Activated CD4-positive, CD25-positive, alpha-beta regulatory T cell treated with anti-CD3 and anti-CD28 coated beads, Interleukin-2, amount 50 U/mL, for 16 hours (primary cell): ENCODE measurements around the gene KYAT1.

ENCODE experiments used
- DNase-seq: peaks from one replicate; pipeline ENCODE4 v3.0.0-alpha.2; 2020; ENCODE audit warnings: low read depth, low spot score

KYAT1 gene

DNA sequence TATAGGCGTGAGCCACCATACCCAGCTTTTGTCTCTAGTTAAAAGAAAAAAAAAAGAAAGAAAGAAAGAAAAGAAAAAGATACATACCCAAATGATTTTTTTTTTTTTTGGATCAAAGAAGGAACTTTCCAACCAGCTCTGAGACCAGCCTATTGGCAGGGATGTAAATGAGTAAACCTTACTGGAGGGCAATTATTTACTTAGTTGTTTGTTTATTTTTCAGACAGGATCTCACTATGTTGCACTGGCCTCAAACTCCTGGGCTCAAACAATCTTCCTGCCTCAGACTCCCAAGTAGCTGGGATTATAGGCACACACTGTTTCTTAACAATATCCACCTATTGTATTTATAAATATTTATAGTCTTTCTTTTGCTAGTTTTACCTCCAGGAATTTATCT is 41.2 kb downstream of the KYAT1 start:
- no peak for DNase-seq

DNA sequence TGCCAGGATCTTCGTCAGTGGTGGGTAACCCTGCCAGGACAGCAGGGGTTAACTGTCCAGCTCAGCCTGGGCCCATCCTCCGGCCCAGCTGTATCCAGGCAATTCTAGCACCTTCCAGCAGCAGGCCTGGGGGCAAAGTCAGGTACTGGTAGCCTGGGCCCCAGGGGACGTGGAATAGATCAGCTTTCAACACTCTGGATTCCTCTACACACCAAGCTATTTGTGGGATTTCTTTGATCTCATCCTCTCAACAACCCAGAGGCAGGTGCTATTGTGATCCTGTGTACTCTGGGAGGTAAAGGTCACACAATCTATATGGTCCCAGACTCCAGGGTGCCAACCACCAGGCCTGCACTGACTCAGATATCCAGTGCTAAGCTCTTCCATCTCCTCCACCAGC is 43.4 kb downstream of the KYAT1 start:
- DNase-seq = no peak

DNA sequence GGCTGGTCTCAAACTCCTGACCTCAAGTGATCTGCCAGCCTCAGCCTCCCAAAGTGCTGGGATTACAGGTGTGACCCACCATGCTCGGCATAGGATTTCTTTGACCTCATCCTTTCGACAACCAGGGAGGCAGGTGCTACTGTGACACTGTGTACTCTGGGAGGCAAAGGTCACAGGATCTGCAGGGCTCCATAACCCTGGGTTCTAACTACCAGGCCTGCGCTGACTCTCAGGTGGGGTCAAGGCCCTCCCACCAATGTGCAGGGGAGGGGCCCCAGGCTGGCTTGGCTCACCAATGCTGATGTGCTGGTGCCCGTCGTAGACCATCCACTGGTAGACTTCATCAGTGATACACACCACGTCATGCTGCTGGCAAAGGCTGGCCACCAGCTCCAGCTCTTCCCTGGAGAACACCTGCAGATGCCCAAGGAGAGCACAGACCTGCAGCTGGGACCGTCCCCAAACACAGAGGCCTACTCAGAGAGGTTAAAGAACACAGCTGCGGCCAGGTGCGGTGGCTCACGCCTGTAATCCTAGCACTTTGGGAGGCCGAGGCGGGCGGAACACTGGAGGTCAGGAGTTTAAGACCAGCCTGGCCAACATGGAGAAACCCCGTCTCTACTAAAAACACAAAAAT is 45.1 kb downstream of the KYAT1 start:
- DNase-seq = no peak

DNA sequence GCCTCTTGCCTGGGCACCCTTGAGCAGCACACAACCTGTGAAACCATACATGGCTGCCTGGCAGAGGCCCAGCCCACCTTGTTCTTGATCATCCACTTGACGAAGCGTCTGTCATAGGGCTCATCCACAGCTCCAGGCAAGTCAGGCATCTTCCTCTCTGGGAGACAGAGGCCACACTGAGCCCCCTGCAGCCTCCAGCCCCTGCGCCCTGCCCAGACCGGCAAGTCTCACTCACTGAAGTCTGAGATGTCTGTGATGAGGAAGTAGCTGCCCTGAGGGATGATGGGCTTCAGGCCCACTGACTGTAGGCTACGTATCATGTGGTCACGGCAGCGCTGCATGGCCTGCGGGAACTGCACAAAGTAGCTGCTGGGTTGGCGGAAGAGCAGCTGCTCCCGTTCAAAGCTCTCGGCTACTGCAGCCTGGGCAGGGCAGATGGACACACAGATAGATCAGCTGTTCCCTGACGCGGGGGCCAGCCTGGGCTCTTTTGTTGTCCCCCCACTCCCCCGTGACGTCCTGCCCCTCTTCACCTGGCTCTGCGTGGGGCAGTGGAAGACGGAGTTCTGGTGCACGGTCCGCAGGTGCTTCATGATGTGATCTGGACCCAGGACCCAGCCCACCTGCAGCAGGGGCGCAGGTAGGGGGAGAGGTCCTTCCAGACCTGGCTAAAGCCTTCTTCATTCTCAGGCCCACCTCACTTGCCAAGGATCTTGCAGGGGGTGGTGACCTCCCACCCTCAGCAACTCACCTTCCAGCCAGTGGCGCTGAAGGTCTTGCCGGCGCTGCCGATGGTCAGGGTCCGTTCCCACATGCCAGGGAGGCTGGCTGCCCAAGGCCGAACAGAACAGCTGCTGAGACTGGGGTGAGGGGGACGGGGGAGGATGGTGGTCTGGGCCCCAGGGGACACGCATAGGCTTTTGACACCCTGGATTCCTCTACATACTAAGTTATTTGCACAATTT is 46.2 kb downstream of the KYAT1 start:
- DNase-seq = no peak

DNA sequence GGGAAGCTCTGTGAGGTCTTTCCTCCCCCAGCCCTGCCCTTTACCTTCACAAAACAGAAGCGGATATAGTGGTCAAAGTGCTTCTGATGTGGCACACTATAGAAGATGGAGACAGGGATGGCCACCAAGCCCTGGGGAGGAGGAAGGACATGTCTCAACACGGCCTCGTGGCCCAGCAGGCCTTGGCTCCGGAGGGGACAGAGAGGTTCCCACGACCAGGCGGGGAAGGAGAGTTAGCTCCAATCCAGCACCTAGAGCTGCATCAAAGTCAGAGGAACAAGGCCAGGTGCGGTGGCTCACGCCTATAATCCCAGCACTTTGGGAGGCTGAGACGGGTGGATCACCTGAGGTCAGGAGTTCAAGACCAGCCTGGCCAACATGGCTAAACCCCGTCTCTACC is 48.1 kb downstream of the KYAT1 start:
- DNase-seq = no peak

DNA sequence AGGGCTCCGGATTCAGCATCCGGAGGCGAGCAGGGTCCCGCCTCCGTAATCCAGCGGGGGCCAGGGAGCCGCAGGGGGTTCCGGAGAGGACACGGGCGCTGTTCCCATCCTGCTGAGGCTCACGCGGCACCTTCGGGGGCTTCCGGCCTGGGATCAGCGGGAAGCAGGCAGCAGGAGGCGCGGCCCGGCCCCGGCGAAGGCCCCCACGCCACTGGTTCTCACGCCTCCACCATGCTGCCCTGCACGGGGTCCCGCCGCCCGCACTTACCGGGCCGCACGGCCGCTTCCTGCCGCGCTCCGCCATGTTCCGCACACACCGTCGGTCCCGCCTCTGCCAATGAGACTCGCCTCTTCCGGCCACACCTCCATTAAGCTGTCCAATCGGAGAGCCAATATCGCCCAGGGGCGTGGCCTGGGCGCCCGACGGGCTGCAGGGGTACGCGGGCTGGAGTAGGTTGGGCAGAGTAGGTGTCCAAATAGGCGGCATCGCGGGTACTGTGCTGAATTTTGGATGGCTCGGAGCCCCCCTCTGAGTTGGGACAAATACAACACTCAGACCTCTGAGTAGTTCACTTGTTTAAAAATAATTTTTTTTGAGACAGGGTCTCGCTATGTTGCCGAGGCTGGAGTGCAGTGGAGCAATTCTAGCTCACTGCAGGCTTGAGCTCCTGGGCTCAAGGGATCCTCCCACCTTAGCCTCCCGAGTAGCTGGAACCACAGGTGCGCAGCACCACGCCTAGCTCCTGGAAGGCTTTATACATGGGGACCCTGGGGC is 52.1 kb downstream of the KYAT1 start, which contains the start of gene SPOUT1:
SPOUT1 (minus strand) TSS at position 318 of the 775 bp plus-strand sequence; CDS start at position 304, 14 bp downstream.
- DNase-seq = peak; percentile 91

DNA sequence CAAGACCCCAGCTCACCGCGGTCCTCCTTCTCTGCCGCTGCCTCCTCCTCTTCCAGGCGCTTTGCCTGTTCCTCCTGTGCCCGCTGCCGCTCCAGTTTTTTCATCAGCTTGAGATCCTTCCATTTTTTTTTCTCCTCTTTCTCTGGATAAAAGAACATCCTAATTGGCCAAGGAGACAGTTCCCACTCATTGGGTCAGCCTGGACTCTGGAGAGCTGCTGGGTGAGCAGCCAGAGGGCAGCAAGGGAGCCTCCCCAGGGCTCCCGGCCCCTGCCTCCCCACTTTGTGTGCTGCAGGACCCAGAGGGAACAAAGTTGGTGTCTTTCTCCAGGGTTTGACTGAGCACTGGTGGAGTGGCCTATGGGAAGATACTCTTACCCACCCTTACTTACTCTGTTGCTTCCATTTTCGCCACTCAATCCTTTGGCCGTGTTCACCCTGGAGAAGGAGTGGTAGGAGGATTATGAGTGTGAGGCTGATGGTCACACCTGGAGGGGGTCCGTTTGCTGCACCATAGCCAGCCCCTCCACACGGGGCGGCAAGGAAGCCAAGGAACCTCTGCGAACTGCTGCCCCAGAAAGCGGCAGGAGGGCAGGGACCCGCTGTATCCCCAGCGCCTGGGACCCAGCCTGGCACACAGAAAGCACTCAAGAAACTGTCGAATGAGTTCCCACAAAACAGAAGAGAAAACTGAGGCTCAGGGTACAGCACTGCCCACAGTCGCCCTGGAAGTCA is 52.9 kb downstream of the KYAT1 start:
- no peak for DNase-seq

DNA sequence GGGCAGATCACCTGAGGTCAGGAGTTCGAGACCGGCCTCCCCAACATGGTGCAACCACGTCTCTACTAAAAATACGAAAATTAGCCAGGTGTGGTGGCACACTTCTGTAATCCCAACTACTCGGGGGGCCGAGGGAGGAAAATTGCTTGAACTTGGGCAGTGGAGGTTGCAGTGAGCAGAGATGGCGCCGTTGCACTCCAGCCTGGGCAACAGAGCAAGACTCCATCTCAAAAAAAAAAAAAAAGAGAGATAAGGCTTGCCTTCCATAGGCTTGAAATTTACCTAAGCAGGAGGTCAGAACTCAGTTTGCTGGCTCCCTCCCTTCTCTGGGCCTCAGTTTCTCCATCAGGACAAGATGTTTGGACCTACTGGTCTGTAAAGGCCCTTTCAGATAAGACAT is 53.5 kb downstream of the KYAT1 start:
- no peak for DNase-seq

DNA sequence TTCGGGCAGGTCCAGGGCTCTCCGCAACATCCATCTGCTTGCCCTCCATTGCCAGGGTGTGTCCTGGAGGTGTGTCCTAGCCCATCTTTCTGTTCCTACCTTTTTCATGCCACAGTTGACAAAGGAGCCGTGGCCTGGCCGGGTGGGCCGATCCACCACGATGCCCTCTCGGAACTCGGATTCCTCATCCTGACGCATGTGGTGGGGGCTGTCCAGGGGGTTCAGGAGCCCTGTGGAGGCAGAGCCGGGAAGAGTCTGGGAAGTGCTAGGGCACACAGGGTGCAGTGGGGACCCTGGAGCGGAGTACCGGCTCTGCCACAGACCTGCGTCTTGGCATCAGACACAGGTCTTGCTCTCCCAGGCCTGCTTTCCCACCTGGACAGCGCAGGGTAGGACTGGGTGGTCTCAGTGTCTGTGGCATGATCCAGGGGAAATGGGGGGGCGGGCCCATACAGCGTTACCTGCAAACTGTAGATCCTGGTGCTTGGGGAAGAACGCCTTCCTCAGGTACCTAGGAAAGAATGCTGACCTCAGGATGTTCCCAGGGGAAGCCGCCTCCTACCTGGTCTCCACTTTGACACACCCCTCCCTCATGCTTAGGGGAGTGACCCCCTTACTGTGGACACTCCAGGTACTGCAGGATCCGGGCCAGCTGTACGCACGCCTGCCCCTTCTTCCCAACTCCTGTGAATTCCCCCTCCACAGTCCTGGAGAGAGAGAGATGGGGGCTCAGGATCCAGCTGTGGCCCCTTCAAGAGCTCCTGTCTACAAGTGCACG is 55.6 kb downstream of the KYAT1 start:
- DNase-seq = no peak

DNA sequence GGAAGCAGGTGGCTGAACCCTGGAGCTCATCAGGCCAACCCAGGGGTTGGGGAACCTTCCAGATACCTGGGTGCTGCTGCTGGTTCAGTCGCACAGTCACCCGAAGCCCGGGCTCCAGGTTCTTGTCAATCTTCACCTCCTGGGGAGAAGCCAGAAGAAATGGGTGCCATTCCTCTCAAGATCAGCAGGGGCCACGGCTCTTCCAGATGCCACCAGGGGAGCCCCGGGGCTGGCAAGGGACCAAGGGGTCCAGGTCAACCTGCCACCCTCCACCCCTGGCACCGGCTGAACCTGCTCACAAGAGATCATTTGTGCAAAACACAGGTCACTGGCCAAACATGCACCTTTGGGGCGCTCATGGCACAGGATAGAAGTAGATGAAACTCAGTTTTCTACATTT is 56.8 kb downstream of the KYAT1 start:
- no peak for DNase-seq

DNA sequence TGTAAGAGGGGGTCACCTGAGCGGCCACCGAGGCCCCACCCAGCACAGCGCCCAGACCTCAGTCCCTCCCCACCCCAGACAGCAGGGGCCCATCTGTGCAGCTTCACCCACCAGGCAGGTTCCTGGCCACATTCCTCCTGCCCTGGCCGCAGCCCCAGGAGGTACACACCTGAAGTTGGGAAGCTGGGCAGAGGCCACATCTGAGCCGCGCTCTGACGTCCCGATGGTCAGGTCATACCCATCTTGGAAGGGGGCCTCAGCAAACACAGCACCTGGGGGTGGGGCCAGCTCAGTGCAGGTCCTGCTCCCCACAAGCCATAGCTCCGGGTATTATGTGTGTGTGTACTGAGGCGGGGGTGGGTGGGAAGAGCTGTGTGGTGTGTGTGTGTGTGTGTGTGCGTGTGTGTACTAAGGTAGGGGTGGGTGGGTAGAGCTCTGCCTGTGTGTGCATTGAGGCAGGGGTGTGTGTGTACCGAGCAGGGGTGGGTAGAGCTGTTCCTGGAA is 57.8 kb downstream of the KYAT1 start:
- no peak for DNase-seq

DNA sequence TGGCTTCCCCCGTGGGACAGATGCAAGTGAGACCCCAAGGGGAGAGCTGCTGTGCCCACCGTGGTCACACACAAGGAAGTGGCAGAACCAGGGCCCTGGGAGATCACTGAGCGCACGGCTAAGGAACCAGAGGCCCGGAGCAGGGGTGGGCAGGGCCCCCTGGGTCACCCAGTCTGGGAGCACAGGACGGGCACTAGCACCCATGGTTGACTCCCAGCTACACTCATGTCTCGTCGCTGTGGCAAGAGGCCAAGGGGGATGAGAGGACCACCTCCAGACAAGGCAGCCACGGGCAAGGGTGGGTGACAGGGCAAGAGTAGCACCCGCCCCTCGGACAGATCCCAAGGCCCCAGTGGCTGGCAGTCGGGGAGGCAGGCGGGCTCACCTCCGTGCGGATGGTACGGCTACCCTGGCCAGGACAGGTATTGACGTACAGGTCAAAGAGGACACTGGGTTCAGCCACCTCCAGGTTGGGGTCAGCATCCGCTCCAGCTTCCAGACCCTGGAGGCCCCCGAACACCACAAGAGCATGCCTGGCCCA is 58.3 kb downstream of the KYAT1 start:
- DNase-seq = no peak

DNA sequence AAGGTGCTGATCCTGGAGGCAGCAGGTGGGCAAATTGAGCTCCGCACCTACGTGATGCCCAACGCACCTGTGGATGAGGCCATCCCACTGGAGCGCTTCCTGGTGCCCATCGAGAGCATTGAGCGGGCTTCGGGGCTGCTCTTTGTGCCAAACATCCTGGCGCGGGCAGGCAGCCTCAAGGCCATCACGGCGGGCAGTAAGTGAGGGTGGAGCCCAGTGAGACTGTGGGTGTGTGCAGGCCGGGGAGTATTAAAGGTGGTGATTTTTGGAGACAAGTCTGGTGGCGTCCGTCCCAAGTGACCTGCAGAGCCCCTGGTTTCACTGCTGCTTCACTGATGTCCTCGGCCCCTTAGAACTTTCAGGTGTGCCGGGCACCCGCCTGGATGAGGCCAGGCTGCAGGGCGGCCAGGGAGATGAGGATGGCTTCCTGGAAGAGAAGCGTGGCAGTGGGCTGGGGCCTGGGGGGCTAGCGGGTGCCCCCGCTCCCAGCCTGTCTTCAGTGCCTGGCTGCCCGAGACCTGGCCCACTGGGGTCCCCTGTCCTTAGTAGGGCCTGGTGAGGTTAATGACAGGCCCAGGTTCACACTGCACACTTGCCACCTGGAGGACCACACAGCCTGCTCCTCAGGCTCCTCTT is 59.2 kb downstream of the KYAT1 start:
- no peak for DNase-seq

DNA sequence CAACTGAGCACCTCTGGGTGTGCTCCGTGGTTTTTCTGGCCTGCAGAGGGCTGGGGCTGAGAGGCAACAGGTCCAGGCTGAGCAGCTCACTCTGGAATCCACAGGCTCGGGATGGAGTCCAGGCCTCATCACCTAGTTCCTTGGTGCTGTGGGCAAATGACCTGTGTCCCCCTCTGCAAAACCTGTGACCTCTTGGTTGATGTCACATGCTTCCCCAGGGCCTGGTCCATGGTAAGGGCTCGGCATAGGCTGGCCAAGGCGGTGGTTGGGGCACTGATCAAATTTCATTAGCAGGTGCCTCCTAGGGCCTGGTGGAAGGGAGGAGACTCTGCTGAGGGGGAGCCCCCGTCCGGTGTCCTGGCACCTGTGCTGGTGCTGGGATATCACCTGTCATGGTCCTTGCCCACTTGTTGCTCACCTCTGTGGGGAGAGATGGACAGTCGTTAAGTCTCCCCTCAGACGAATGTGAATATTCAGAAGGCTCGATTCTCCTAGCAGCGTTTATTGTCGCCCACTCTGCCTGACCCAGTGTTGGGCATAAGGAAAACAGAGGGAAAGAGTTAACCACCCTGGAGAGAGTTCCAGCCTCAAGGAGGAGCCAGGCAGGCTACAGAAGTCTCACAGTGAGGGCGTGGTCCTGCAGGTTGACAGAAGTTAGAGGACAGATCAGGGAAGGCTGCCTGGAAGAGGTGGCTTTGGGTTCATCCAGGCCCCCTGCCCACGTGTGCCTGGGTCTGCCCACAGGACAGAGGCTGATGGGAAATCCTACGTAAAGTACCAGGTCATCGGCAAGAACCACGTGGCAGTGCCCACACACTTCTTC is 60.0 kb downstream of the KYAT1 start:
- no peak for DNase-seq

DNA sequence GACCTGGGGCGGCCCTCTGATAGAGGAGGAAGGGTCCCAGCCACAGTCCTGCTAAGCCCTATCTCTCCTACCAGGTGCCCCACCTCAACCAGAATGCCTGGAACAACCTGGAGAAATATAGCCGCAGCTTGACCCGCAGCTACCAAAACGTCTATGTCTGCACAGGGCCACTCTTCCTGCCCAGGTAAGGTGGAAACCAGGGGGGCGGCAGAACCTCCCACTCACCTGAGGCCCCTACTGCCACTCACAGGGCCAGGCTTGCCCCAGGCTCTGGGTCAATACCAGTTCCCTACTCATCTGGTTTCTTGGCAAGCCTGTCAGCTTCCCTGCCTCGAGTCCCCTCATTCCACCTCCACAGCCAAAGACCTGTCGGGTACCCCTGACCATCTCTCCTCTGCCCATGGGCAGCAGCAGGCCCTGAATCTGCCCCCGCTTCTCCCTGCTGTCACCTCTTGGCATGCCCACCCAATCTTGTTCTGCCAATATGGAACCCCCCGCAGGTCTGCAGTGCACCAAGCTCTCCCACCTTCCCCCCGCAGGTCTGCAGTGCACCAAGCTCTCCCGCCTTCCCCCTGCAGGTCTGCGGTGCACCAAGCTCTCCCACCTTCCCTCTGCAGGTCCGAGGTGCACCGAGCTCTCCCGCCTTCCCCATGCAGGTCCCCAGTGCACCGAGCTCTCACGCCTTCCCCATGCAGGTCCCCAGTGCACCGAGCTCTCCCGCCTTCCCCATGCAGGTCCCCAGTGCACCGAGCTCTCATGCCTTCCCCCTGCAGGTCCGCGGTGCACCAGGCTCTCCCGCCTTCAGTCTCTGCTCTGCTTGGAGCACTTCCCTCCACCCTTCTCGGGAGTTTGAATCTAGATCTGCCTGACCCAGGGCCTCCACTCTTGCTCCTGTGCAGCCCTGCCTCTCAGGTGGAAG is 60.8 kb downstream of the KYAT1 start:
- no peak for DNase-seq

DNA sequence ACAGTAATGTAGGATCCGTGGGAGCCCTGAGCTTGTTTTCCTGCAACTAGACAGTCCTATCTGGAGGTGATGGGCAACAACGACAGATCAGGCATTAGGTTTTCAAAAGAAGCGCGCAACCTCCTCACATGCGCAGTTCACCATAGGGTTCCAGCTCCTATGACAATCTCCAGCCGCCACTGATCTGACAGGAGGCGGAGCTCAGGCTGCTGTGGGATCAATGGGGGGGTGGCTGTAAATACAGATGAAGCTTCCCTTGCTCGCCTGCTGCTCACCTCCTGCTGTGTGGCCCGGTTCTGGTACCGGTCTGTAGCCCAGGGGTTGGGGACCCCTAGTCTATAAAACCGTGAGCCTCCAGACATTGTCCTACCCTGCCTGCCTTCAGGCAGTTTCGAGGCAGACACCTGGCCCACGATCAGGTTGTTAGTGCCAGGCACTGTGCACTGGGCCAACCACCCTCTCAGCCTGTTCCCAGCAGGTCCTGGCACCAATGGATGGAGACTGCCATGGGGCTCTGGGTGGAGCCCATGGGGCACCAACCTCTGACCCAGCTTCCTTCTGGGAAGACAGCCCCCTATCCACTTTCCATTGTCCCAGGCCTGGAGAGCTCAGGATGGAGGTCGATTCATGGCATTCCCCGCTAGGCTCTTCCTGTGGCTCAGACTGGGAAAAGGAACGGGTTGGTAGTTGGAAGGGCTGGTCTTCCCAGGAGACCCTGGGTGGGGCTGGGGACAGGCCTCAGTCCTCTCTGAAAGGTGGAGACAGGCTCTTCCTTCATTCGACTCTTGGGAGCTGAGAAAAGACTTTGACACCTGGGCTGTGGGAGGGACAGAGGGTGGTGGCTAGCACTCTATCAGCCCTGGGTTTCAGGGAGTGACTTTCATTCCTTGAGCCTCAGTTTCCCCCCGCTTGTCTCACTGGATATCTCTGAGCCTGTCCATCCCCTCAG is 61.8 kb downstream of the KYAT1 start:
- no peak for DNase-seq
